Psoas muscle (tissue), 8 donors: ENCODE results near the gene STOML1. TPM values are rescaled to one million over a fixed set of nuclear protein-coding genes. Genes with fewer than 3 reads are reported as not detected.
A peak's percentile ranks its signal among the peaks of the same experiment; 100 is the strongest.

Experiments
- ATAC-seq, 4 donors: fragments of 200-7000 bp; cut with Tn5 transposase; one replicate each; pipeline ENCODE4 v1.9.1; 2020; ENCODE audit warnings: moderate library complexity in 3 of 4, mild to moderate bottlenecking in 2 of 4
- DNase-seq, 2 donors: peaks; one replicate each; pipeline ENCODE4 v3.0.0-alpha.2; 2020
- H3K27ac ChIP-seq: fragments of 200-600 bp; one replicate; pipeline ENCODE4 v1.8.0; 2022
- H3K27me3 ChIP-seq, 3 donors: fragments of 200-600 bp in 1 of 3; one replicate each; pipeline versions ENCODE4 v1.6.1 to v1.8.0; 2013 to 2022; ENCODE audit warnings: low read length in 2 of 3, mild to moderate bottlenecking in 2 of 3, moderate library complexity in 1 of 3; ENCODE audit not compliant: insufficient read depth in 3 of 3
- H3K36me3 ChIP-seq, 2 donors: fragments of 200-600 bp in 1 of 2; one replicate each; pipeline versions ENCODE4 v1.6.1 to v1.8.0; 2013 to 2022; ENCODE audit warnings: low read depth in 1 of 2, mild to moderate bottlenecking in 1 of 2, moderate library complexity in 1 of 2; ENCODE audit not compliant: insufficient read depth in 1 of 2
- H3K4me1 ChIP-seq: fragments of 200-600 bp; one replicate; pipeline ENCODE4 v1.8.0; 2022
- H3K4me3 ChIP-seq: fragments of 200-600 bp; one replicate; pipeline ENCODE4 v1.8.0; 2022; ENCODE audit warnings: mild to moderate bottlenecking
- H3K9me3 ChIP-seq: fragments of 200-600 bp; one replicate; pipeline ENCODE4 v1.8.0; 2022
- WGBS, 3 donors: extraction: QIAGEN DNeasy Blood & Tissue Kit; methylation state at CpG; one replicate each; pipeline versions ENCODE4 v1.1.6 to v1.1.7; 2013; 5-methylcytosine and 5-hydroxymethylcytosine counted together
- intact Hi-C, 2 donors: fragments of 100-400 bp; cut with DNase I; formaldehyde crosslinking; loops; one replicate each; pipeline versions ENCODE4 v1.11.0 to v1.14.2; 2022
- polyA plus RNA-seq, 3 donors: library from polyadenylated mRNA; stranded (reverse); fragments of 200-250 nt; gene quantifications; one replicate each; pipeline ENCODE4 v1.2.3, GENCODE V29; 2013
- total RNA-seq, 4 donors: library from RNA; stranded (reverse); fragmentation: NEBNext Ultra II Directional in 2 of 4; extraction: Animal tissue kit (Norgen Biotek cat#: 25700) in 2 of 4; gene quantifications; one replicate each; pipeline versions ENCODE4 v1.2.1 to v1.2.4, GENCODE V29; 2021 to 2023
- TF ChIP-seq, protein P1 (sequence below): fragments of 200-600 bp; IDR thresholded peaks from one replicate; pipeline ENCODE4 v1.8.0; 2022; ENCODE audit warnings: antibody characterized with exemption
- donor health status: healthy with polysubstance abuse.
- donor health status: DM: no; HTN: no; CAD: no; lungs with moderate emphysema.
- donor health status: Bipolar disorder and iron deficiency.
- donor health status: healthy.
- donor health status: DM: yes; HTN: yes; CAD: no.
- donor health status: DM: no; HTN: no; CAD: no.
- donor health status: DM: no; HTN: no; CAD: no.
- donor health status: DM: yes; HTN: yes; CAD: no.

Gene STOML1
- total and polyA plus RNA-seq, 7 donors: 18.3 to 34.4 (median 24.4) TPM

GRCh38 chr15:74038707-74039655 lies 46.9 kb upstream of the STOML1 start:
- ATAC-seq (no peak), DNase-seq (no peak)
- no peaks in the 10 kb centered on the region for H3K9me3 ChIP-seq
- no peak overlapping the region for H3K27ac ChIP-seq
- WGBS, 3 donors: 75 to 82% (median 78%) methylated on average over 9 of the region's 9 CpGs
- no peak overlapping the region for H3K4me3 ChIP-seq
- no peaks in the 10 kb centered on the region for H3K27me3 ChIP-seq
- TF ChIP-seq, protein P1, sequence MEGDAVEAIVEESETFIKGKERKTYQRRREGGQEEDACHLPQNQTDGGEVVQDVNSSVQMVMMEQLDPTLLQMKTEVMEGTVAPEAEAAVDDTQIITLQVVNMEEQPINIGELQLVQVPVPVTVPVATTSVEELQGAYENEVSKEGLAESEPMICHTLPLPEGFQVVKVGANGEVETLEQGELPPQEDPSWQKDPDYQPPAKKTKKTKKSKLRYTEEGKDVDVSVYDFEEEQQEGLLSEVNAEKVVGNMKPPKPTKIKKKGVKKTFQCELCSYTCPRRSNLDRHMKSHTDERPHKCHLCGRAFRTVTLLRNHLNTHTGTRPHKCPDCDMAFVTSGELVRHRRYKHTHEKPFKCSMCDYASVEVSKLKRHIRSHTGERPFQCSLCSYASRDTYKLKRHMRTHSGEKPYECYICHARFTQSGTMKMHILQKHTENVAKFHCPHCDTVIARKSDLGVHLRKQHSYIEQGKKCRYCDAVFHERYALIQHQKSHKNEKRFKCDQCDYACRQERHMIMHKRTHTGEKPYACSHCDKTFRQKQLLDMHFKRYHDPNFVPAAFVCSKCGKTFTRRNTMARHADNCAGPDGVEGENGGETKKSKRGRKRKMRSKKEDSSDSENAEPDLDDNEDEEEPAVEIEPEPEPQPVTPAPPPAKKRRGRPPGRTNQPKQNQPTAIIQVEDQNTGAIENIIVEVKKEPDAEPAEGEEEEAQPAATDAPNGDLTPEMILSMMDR: no peak
- intact Hi-C loops: loop anchor here in 1 of 2 donors (5.0 kb wide), 1 partner anchor 72 kb away; no protein-coding TSS in a partner anchor
- no peaks in the 10 kb centered on the region for H3K4me1 ChIP-seq
- H3K36me3 ChIP-seq: peaks cover 3 to 52% of the 10 kb centered on the region in 2 donors

DNA sequence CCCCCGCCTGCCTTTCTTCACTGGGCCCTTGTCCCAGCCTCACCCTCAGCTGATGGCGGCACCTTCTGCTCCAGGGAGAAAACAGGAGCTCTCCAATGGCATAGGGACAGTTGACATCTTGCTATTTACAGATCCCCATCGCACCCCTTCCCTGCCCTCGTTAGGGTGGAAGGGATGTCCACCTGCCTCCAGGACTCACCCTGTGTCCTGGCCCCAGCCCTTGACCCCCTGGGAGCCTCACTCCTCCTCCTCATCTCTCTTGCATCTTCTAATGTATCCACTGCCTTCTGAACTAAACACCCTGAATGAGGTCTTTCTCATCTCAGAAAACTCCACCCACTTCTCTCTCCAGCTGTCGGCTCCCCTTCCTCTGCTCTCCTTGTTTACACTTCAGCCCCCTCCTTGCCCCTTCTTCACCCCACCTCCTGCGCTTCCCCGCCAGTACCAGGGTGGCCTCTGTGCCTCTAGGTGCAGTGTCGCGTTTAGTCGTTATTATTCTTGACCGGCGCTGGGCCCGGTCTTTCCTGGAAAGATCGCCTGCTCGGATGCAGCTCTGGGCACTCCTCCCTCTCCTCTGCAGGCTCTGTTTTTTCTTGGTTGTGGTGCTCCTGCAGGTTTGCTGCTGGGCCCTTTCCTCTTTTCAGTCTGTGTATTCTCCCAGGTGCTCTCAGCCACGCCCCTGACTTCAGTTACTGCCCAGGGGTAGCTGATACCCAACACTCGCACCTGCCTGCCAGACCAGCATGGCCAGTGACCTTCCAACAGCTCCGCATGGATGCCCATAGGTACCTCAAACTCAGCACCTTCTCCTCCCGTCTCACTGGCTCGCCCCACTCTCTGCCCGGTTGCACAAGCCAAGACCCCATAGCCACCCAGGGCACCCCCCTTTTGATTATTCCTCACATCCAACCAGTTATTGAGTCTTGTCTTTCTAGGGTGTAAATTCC lies 45.3 kb upstream of the STOML1 start:
- TF ChIP-seq, protein P1: no peak
- intact Hi-C loops: loop anchor here (2.0 to 5.0 kb wide), 2 partner anchors 65 to 70 kb away; no protein-coding TSS in a partner anchor
- DNase-seq: no peak

GRCh38 chr15:74036271-74037170 lies 44.4 kb upstream of the STOML1 start:
- no peak for ATAC-seq

More for the DNA sequence above, 45.3 kb upstream of the STOML1 start:
- 85 to 89% (median 89%) methylated on average over 21 of the region's 21 CpGs for WGBS, 3 donors
- H3K27me3 ChIP-seq: no peaks in the 10 kb centered on the region
- H3K4me3 ChIP-seq: no peak overlapping the region
- no peaks in the 10 kb centered on the region for H3K9me3 ChIP-seq
- no peak overlapping the region for H3K27ac ChIP-seq
- ATAC-seq: no peak
- H3K36me3 ChIP-seq: peaks cover 3 to 55% of the 10 kb centered on the region in 2 donors
- no peaks in the 10 kb centered on the region for H3K4me1 ChIP-seq

More at GRCh38 chr15:74036271-74037170, 44.4 kb upstream of the STOML1 start:
- intact Hi-C loops: loop anchor here (2.0 to 5.0 kb wide), 2 partner anchors 64 to 69 kb away; no protein-coding TSS in a partner anchor
- H3K9me3 ChIP-seq: no peaks in the 10 kb centered on the region
- no peak overlapping the region for H3K27ac ChIP-seq
- H3K27me3 ChIP-seq: no peaks in the 10 kb centered on the region
- peaks cover 3 to 57% of the 10 kb centered on the region in 2 donors for H3K36me3 ChIP-seq
- WGBS, 3 donors: 77 to 81% (median 80%) methylated on average over 21 of the region's 21 CpGs
- no peak overlapping the region for H3K4me3 ChIP-seq
- H3K4me1 ChIP-seq: no peaks in the 10 kb centered on the region
- TF ChIP-seq, protein P1: peak; percentile 34
- DNase-seq: no peak
